GM19240 (cell line): ENCODE measurements around the gene ALDH3B1.

Source experiments
- DNase-seq: peaks from one replicate; pipeline ENCODE4 v3.0.0; 2011; ENCODE audit warnings: low spot score; ENCODE audit not compliant: insufficient read length

The ALDH3B1 gene

GRCh38 chr11:68043349-68044144, 33.4 kb downstream of the ALDH3B1 start:
- no peak for DNase-seq

DNA sequence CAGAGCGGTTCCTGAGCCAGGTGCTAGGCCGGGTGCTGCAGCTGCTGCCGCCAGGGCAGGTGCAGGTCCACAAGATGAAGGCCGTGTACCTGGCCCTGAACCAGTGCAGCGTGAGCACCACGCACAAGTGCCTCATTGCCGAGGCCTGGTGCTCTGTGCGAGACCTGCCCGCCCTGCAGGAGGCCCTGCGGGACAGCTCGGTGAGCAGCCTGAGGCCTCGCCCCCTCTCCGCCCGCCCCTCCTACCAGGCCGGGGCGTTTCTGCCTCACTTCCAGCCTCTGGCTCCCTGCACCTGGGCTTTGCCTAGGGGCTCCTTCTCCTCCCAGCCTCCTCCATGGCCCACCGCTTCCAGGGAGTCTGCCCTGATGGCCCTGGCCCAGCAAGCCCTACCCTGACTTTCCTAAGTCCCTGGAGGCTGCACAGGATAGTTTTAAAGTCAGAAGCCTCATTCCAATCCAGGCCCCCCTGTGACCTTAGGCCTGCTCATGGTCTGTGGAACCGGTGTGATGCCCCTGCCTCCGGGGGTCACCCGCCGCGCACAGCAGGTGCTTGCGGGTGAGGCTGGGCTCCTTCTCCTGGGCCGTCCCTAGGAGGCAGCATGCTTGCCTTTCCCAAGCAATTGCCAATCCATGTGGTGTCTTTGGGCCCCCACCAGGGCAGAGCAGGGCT, 34.2 kb downstream of the ALDH3B1 start:
- no peak for DNase-seq

GRCh38 chr11:68044898-68045351, 34.8 kb downstream of the ALDH3B1 start:
- no peak for DNase-seq

- DNase-seq, result no peak
Observed at GRCh38 chr11:68047437-68048290, 37.5 kb downstream of the ALDH3B1 start.

GRCh38 chr11:68048681-68049508, 38.8 kb downstream of the ALDH3B1 start:
- DNase-seq, result no peak

DNA sequence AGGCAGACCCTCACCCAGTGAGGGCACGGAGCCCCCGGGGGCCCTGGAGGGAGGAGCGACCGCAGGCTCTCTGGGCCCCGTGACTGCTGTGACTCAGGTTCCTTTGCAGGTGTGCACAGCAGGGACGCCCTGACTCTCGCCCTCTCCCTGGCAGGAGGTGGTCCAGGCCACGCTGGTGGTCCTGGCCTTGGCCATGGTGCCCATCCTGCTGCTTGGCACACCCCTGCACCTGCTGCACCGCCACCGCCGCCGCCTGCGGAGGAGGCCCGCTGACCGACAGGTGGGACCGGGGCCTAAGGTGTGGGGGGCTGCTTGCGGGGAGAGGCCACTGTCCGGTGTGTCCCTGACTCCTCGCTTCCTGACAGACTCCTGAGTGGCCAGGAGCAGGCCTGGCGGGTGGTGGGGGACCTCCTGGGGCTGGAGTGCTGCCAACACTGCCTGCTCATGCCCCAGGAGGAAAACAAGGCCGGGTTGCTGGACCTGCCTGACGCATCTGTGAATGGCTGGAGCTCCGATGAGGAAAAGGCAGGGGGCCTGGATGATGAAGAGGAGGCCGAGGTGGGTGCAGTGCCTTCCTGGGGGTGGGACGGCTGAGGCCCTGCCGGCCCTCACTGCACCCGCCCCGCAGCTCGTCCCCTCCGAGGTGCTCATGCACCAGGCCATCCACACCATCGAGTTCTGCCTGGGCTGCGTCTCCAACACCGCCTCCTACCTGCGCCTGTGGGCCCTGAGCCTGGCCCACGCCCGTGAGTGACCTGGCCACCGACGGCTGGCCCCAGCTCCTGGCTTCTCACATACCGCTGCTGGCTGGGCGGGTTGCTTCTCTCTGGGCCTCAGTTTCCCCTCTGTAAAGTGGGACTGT, 39.6 kb downstream of the ALDH3B1 start:
- DNase-seq, result no peak

GRCh38 chr11:68050371-68050841, 40.3 kb downstream of the ALDH3B1 start:
- no peak for DNase-seq

- no peak for DNase-seq
Observed at GRCh38 chr11:68051191-68052136, 41.3 kb downstream of the ALDH3B1 start.

- no peak for DNase-seq
Observed at GRCh38 chr11:68052137-68052873, 42.2 kb downstream of the ALDH3B1 start.

DNA sequence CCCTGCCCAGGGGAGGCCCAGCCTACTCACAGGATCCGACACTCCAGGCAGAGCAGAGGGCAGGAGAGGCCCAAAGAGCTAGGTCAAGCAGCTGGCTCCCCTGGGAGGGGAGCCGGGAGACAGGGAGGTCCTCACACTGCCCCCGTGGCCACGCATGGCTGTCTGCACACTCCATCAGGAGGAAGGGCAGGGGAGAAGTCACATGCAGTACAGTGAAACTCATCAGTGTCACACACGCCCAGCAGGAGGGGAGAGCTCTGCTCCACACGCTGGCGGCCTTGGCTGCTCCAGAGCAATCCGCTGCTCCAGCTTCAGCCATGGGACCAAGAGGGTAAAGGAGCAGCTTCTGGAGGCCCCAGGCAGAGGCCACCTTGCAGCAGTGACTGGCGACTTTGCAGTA, 43.0 kb downstream of the ALDH3B1 start:
- DNase-seq, result no peak

DNA sequence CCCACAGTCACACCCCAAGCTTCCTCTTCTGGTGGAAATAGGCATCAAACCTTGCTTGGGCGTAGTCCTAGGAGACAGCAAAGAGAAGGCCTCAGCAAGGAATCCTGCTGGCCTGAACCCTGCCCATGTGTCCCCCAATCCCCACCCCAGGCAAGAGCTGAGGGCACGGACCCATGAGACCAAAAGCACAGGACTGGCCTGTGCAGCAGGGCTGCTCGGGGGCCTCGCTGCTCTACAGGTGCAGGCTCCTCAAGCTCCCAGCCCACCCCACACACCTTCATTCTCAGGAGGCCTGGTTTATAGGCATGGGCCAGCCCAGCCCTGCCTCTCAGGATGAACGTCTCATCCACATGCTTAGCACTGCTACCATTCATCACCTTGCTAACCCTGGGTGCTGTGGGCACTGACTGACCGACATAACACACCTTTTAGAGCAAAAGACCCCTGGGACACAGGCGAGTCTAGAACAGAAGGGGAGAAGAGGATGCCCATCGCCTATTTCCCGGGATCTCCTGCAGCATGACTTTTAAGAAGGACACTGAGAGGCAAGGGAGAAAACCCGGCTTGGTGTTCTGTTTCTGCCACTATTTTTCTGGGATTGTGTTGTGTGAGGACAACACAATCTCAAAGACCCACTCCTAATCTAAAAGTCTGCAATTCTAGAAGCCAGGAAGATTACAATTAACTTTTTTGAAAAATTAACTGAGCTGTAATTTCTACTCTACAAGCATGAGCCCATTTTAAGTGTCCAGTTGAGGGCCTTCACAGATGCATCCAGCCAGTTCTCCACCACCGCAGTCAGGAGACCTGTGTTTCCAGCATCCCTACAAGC, 44.1 kb downstream of the ALDH3B1 start:
- DNase-seq, result no peak

DNA sequence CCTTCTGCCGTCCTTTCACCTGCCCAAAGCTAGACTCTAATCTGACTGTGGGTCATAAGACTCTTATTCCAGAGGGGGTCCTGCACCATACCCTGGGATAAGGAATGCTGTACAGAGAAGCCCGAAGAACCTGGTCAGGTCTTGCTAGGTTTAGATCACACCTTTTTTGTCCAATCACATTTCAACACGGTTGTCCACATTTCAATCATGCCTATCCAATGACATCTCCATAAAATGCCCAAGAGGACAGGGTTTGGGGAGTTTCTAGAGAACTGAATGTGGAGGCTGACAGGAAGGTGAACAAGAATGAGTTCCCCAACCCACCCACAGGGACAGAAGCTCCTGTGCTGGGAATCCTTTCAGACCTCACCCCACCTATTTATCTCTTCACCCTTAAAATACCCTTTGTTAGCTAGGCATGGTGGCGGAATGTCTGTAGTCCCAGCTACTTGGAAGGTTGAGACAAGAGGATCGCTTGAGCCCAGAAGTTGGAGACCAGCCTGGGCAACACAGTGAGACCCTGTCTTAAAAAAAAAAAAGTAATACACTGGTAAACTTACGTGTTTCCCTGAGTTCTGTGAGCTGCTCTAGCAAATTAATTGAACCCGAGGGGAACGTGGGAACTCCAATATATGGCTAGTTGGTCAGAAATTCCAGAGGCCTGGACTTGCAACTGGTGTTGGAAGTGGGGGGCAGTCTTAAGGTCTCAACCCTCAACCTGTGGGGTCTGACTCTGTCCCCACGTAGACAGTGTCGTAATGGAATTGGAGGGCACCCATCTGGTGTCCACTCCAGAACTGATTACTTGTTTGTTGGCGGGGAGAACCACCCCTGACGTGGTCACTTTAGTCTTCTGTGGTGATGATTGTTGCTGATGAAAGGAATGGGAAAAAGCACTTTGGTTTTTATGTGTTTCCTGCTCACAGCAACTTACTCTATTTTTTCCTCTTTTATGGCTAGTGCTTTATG, 46.5 kb downstream of the ALDH3B1 start:
- DNase-seq, result no peak

DNA sequence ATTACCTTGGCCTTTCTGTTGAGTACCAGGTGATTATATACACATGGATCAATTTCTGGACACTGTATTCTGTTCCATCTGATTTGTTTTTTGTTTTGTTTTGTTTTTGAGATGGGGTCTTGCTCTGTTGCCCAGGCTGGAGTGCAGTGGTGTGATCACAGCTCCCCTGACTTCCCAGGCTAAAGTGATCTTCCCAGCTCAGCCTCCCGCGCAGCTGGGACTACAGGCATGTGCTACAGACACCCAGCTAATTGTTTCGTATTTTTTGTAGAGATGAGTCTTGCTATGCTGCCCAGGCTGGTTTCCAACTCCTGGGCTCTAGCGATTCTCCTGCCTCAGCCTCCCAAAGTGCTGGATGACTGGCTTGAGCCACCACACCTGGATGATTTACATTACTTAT, 47.7 kb downstream of the ALDH3B1 start:
- no peak for DNase-seq

GRCh38 chr11:68061508-68061907, 51.4 kb downstream of the ALDH3B1 start:
- DNase-seq, result no peak

DNA sequence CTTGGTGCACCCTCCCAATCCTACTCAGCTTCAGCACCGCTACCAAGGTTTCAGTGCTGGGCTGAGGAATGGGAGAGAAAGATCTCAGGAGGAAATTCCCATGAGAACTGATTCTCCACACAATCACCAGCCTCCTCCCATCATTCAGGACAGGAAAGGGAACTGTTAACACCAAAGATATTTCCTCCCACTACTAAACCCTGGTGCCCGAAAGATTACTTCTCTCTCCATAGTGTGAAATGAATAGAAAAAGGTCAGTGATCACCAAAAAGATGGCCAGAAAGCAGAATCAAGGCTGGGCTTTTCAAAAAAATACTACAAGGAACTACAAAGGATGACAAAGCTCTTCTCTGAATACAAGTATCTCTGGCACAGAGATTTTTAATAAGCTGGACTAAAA, 54.8 kb downstream of the ALDH3B1 start:
- DNase-seq, result no peak

DNA sequence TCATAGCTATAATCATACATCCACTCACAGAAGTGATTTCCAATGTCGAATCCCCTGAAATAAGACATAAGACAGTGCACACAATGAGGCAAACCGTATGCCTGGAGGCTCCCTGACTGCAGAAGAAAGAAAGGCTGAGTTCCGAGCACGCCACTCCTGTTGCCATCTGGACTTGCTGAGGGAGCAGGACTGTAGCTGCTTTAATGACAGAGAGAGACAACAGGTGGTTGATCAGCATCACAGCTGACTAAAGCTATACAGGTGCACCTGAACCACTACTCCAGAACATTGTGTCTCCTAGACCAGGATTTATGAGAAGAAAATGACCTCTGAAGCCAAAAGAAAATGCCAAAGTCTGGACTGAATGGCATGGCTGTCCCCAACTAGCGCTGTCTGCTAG, 55.7 kb downstream of the ALDH3B1 start:
- DNase-seq, result no peak
